Cardiac muscle cell (in vitro differentiated cells and primary cell): ENCODE results near the gene MVP. TPM values are rescaled to one million over a fixed set of nuclear protein-coding genes. Genes with fewer than 3 reads are reported as not detected.

Experiments used
- DNase-seq, 2 donors: peaks; one replicate each; pipeline versions ENCODE4 v3.0.0 to v3.0.0-alpha.2; 2010 to 2017; ENCODE audit warnings: low read depth in 1 of 2, low spot score in 1 of 2
- H3K27ac ChIP-seq: fragments of 200-600 bp; sonication (generic); 2 replicates; pipeline ENCODE4 v1.5.1; 2016
- H3K27me3 ChIP-seq: fragments of 200-600 bp; sonication (generic); 2 replicates; pipeline ENCODE4 v1.6.0; 2016; ENCODE audit warnings: control low read depth
- H3K36me3 ChIP-seq: fragments of 200-600 bp; sonication (generic); 2 replicates; pipeline ENCODE4 v1.5.1; 2016; ENCODE audit warnings: control low read depth
- H3K4me1 ChIP-seq: fragments of 200-600 bp; sonication (generic); 2 replicates; pipeline ENCODE4 v1.8.1; 2017; ENCODE audit warnings: low read depth, mild to moderate bottlenecking, mixed run types
- H3K4me3 ChIP-seq: fragments of 200-600 bp; sonication (generic); 2 replicates; pipeline ENCODE4 v1.5.1; 2016; ENCODE audit warnings: mild to moderate bottlenecking
- H3K9me3 ChIP-seq: fragments of 200-600 bp; sonication (generic); 2 replicates; pipeline ENCODE4 v1.5.1; 2017; ENCODE audit warnings: low read depth, mild to moderate bottlenecking, control low read depth
- CTCF ChIP-seq: IDR thresholded peaks from 2 replicates; pipeline ENCODE4 v1.5.1; 2012; ENCODE audit warnings: low read depth, mild to moderate bottlenecking, low read length
- polyA plus RNA-seq: library from polyadenylated mRNA; unstranded; fragments of >200 nt; fragmentation: Nextera tagmentation; extraction: Ambion mirVana; gene quantifications from 2 replicates; pipeline ENCODE4 v1.2.1, GENCODE V29; 2016
- total RNA-seq: library from RNA; depleted of rRNA; stranded (reverse); fragments of >200 nt; gene quantifications from 2 replicates; pipeline ENCODE4 v1.2.3, GENCODE V29; 2016

Gene MVP
- total and polyA plus RNA-seq, 2 experiments from 2014 or later, result 9.3 to 25.0 TPM

- TF ChIP-seq CTCF, result no peak
- Histone ChIP-seq H3K4me1 (peaks cover 4% of the 10 kb centered on the region), H3K27me3 (no peaks in the 10 kb centered on the region), H3K36me3 (no peaks in the 10 kb centered on the region), H3K27ac (no peak overlapping the region), H3K9me3 (no peaks in the 10 kb centered on the region), H3K4me3 (no peak overlapping the region)
- DNase-seq, result no peak
Measured at GRCh38 chr16:29894352-29894751, 74.1 kb downstream of the MVP start.

GRCh38 chr16:29896841-29897240 lies 76.6 kb downstream of the MVP start:
- TF ChIP-seq CTCF, result no peak
- Histone ChIP-seq H3K9me3 (no peaks in the 10 kb centered on the region), H3K27ac (no peak overlapping the region), H3K36me3 (no peaks in the 10 kb centered on the region), H3K4me1 (peaks cover 4% of the 10 kb centered on the region), H3K4me3 (no peak overlapping the region), H3K27me3 (no peaks in the 10 kb centered on the region)
- DNase-seq, result no peak

- Histone ChIP-seq H3K27me3 (no peaks in the 10 kb centered on the region), H3K27ac (no peak overlapping the region), H3K4me1 (peaks cover 4% of the 10 kb centered on the region), H3K9me3 (no peaks in the 10 kb centered on the region), H3K4me3 (no peak overlapping the region), H3K36me3 (no peaks in the 10 kb centered on the region)
- DNase-seq, result no peak
- TF ChIP-seq CTCF, result no peak
Measured at GRCh38 chr16:29897333-29897732, 77.1 kb downstream of the MVP start.

Other genes starting within 250 kb of the MVP start
- 0.60 and 1.5 TPM in 2 replicates for gene SPN, start 157.2 kb upstream of the MVP start, total RNA-seq
- gene SPN, start 157.2 kb upstream of the MVP start, polyA plus RNA-seq, result 0.85 and 1.1 TPM in 2 replicates
- gene QPRT, start 141.3 kb upstream of the MVP start, total RNA-seq, result 223 and 268 TPM in 2 replicates
- gene QPRT, start 141.3 kb upstream of the MVP start, polyA plus RNA-seq, result 213 and 266 TPM in 2 replicates
- not detected in 2 replicates for gene C16orf54, start 74.5 kb upstream of the MVP start, total RNA-seq
- not detected in 2 replicates for gene C16orf54, start 74.5 kb upstream of the MVP start, polyA plus RNA-seq
- not detected in 2 replicates for gene ZG16, start 42.2 kb upstream of the MVP start, total RNA-seq
- not detected in 2 replicates for gene ZG16, start 42.2 kb upstream of the MVP start, polyA plus RNA-seq
- gene KIF22, start 29.7 kb upstream of the MVP start, total RNA-seq, result 57.5 and 121 TPM in 2 replicates
- gene KIF22, start 29.7 kb upstream of the MVP start, polyA plus RNA-seq, result 59.5 and 103 TPM in 2 replicates
- gene MAZ, start 13.9 kb upstream of the MVP start, total RNA-seq, result 310 and 370 TPM in 2 replicates
- 186 and 257 TPM in 2 replicates for gene MAZ, start 13.9 kb upstream of the MVP start, polyA plus RNA-seq
- 17.9 and 19.7 TPM in 2 replicates for gene PRRT2, start 8.3 kb upstream of the MVP start, total RNA-seq
- 19.3 and 19.8 TPM in 2 replicates for gene PRRT2, start 8.3 kb upstream of the MVP start, polyA plus RNA-seq
- gene PAGR1, start 4.3 kb upstream of the MVP start, total RNA-seq, result 113 and 120 TPM in 2 replicates
- gene PAGR1, start 4.3 kb upstream of the MVP start, polyA plus RNA-seq, result 106 and 113 TPM in 2 replicates
- gene CDIPT, start 42.8 kb downstream of the MVP start, total RNA-seq, result 138 and 139 TPM in 2 replicates
- gene CDIPT, start 42.8 kb downstream of the MVP start, polyA plus RNA-seq, result 144 TPM in 2 replicates
- 13.9 and 21.1 TPM in 2 replicates for gene SEZ6L2, start 79.1 kb downstream of the MVP start, total RNA-seq
- 5.8 and 10.3 TPM in 2 replicates for gene SEZ6L2, start 79.1 kb downstream of the MVP start, polyA plus RNA-seq
- 1.8 and 3.9 TPM in 2 replicates for gene ASPHD1, start 80.0 kb downstream of the MVP start, total RNA-seq
- gene ASPHD1, start 80.0 kb downstream of the MVP start, polyA plus RNA-seq, result 1.8 and 2.3 TPM in 2 replicates
- gene KCTD13, start 105.8 kb downstream of the MVP start, total RNA-seq, result 17.6 and 22.1 TPM in 2 replicates
- 22.3 and 23.3 TPM in 2 replicates for gene KCTD13, start 105.8 kb downstream of the MVP start, polyA plus RNA-seq
- 73.7 and 110 TPM in 2 replicates for gene TMEM219, start 141.6 kb downstream of the MVP start, total RNA-seq
- 109 and 156 TPM in 2 replicates for gene TMEM219, start 141.6 kb downstream of the MVP start, polyA plus RNA-seq
- gene TAOK2, start 153.4 kb downstream of the MVP start, total RNA-seq, result 69.4 and 70.9 TPM in 2 replicates
- gene TAOK2, start 153.4 kb downstream of the MVP start, polyA plus RNA-seq, result 25.8 and 36.2 TPM in 2 replicates
- gene HIRIP3, start 175.2 kb downstream of the MVP start, total RNA-seq, result 22.2 and 25.6 TPM in 2 replicates
- gene HIRIP3, start 175.2 kb downstream of the MVP start, polyA plus RNA-seq, result 26.7 and 32.5 TPM in 2 replicates
- gene INO80E, start 175.8 kb downstream of the MVP start, total RNA-seq, result 83.7 and 167 TPM in 2 replicates
- 17.1 and 19.0 TPM in 2 replicates for gene INO80E, start 175.8 kb downstream of the MVP start, polyA plus RNA-seq
- gene DOC2A, start 190.6 kb downstream of the MVP start, total RNA-seq, result 1.6 and 7.2 TPM in 2 replicates
- gene DOC2A, start 190.6 kb downstream of the MVP start, polyA plus RNA-seq, result 3.3 and 6.9 TPM in 2 replicates
- not detected in 2 replicates for gene C16orf92, start 202.7 kb downstream of the MVP start, total RNA-seq
- not detected in 2 replicates for gene C16orf92, start 202.7 kb downstream of the MVP start, polyA plus RNA-seq
- 0.21 and 0.36 TPM in 2 replicates for gene TLCD3B, start 210.8 kb downstream of the MVP start, total RNA-seq
- gene TLCD3B, start 210.8 kb downstream of the MVP start, polyA plus RNA-seq, result not detected in 2 replicates
- 3,852 and 5,767 TPM in 2 replicates for gene ALDOA, start 245.3 kb downstream of the MVP start, total RNA-seq
- gene ALDOA, start 245.3 kb downstream of the MVP start, polyA plus RNA-seq, result 5,441 and 6,816 TPM in 2 replicates